ENCODE results near the gene KDM2B.

DNA sequence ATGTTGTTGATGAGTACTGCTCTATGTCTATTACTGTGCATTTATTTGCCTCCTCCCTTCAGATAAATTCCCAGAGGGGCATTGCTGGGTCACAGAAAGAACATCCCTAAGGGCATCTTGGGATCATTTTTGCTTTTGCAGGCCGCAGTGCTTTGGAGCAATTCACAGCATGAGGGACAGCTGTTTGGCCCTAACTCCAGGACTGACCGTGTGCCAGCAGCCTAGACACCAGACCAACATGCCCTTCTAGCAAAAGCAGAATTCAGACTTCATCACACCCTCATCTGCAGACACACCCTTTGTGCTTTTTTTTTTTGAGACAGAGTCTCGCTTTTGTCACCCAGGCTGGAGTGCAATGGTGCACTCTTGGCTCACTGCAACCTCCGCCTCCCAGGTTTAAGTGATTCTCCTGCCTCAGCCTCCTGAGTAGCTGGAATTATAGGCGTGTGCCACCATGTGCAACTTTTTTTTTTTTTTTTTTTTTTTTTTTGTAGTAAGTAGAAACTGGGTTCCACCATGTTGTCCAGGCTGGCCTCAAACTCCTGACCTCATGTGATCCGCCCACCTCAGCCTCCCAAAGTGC lies 149.9 kb downstream of the KDM2B start:
- TF ChIP-seq POLR2A (IDR thresholded peaks at IDR 0.05; ENCODE audit: low read length) (no peak), GATA1 (IDR thresholded peaks at IDR 0.05; ENCODE audit: low read depth, low read length) (no peak)
